ENCODE data around the gene SYTL3.

GRCh38 chr6:158627940-158628211 is 22.0 kb upstream of the SYTL3 start:
- TF ChIP-seq CTCF (IDR thresholded peaks at IDR 0.05), result no peak
- no peak for TF ChIP-seq POLR2A (IDR thresholded peaks at IDR 0.05)

All from suprapubic skin (tissue), 3 donors.